ENCODE data around the gene CDHR2.
"Not testable (repeated sequence)": the region's sequence is repeated elsewhere in the genome, so short reads cannot be mapped to it uniquely, and the experiment has no call there.

Gene CDHR2

GRCh38 chr5:176540476-176540899, 8.7 kb upstream of the CDHR2 start:
- DNase-seq (ENCODE audit: low read depth in 2 of 2, low spot score in 1 of 2): no peak

- no peak for DNase-seq (ENCODE audit: low read depth in 2 of 2, low spot score in 1 of 2)
Observed at GRCh38 chr5:176540956-176541337, 8.2 kb upstream of the CDHR2 start.

GRCh38 chr5:176541338-176542134, 7.6 kb upstream of the CDHR2 start:
- peak in 1 of 2 donors; percentile 32 for DNase-seq (ENCODE audit: low read depth in 2 of 2, low spot score in 1 of 2)

- peak in 1 of 2 donors; percentile 37 for DNase-seq (ENCODE audit: low read depth in 2 of 2, low spot score in 1 of 2)
Observed at GRCh38 chr5:176542135-176542595, 7.0 kb upstream of the CDHR2 start.

- DNase-seq (ENCODE audit: low read depth in 2 of 2, low spot score in 1 of 2): no peak
Observed at GRCh38 chr5:176542596-176543427, 6.3 kb upstream of the CDHR2 start.

- peak in 1 of 2 donors; percentile 40 for DNase-seq (ENCODE audit: low read depth in 2 of 2, low spot score in 1 of 2)
Observed at GRCh38 chr5:176543428-176544182, 5.5 kb upstream of the CDHR2 start.

- no peak for DNase-seq (ENCODE audit: low read depth in 2 of 2, low spot score in 1 of 2)
Observed at GRCh38 chr5:176545388-176545736, 3.8 kb upstream of the CDHR2 start.

GRCh38 chr5:176545737-176546509, 3.2 kb upstream of the CDHR2 start:
- no peak for DNase-seq (ENCODE audit: low read depth in 2 of 2, low spot score in 1 of 2)

- DNase-seq (ENCODE audit: low read depth in 2 of 2, low spot score in 1 of 2): no peak
Observed at GRCh38 chr5:176547802-176548201, 1.3 kb upstream of the CDHR2 start.

GRCh38 chr5:176549871-176550270, 729 bp downstream of the CDHR2 start:
- DNase-seq (ENCODE audit: low read depth in 2 of 2, low spot score in 1 of 2): no peak

GRCh38 chr5:176550275-176550831, 1.2 kb downstream of the CDHR2 start:
- no peak for DNase-seq (ENCODE audit: low read depth in 2 of 2, low spot score in 1 of 2)

- not testable (repeated sequence) for DNase-seq (ENCODE audit: low read depth in 2 of 2, low spot score in 1 of 2)
Observed at GRCh38 chr5:176550937-176551336, 1.8 kb downstream of the CDHR2 start.

GRCh38 chr5:176552332-176552869, 3.3 kb downstream of the CDHR2 start:
- no peak for DNase-seq (ENCODE audit: low read depth in 2 of 2, low spot score in 1 of 2)

GRCh38 chr5:176553260-176554085, 4.3 kb downstream of the CDHR2 start:
- DNase-seq (ENCODE audit: low read depth in 2 of 2, low spot score in 1 of 2): no peak

- DNase-seq (ENCODE audit: low read depth in 2 of 2, low spot score in 1 of 2): no peak
Observed at GRCh38 chr5:176557846-176558245, 8.7 kb downstream of the CDHR2 start.

- no peak for DNase-seq (ENCODE audit: low read depth in 2 of 2, low spot score in 1 of 2)
Observed at GRCh38 chr5:176559683-176560082, 10.5 kb downstream of the CDHR2 start.

GRCh38 chr5:176560364-176560763, 11.2 kb downstream of the CDHR2 start:
- DNase-seq (ENCODE audit: low read depth in 2 of 2, low spot score in 1 of 2): no peak

- DNase-seq (ENCODE audit: low read depth in 2 of 2, low spot score in 1 of 2): no peak
Observed at GRCh38 chr5:176561259-176561658, 12.1 kb downstream of the CDHR2 start.

GRCh38 chr5:176562189-176562588, 13.0 kb downstream of the CDHR2 start:
- no peak for DNase-seq (ENCODE audit: low read depth in 2 of 2, low spot score in 1 of 2)
